ENCODE measurements around the gene SIGLEC6. TPM values are rescaled to one million over a fixed set of nuclear protein-coding genes. Genes with fewer than 3 reads are reported as not detected.

Gene SIGLEC6
- total and polyA plus RNA-seq, 10 donors, result 0.27 to 5.8 (median 2.3) TPM

DNA sequence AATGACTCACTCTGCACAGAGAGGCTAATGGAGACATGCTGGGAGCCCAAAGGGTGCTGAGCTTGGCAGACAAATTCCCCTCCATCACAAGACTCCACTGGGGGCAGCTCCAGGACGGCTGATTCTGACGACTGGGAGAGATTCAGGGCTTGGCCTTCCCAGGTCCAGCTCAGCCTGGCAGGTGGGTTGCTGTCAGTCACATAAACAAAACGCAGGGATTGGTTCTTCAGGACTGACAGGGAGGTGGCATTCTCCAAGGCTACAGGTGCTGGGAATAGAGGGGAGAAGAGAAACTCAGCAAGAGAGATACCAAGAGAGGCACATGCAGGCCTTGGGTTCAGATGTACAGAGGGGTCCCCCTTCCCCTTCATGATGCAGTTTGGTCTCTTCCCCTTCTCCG is 28.9 kb upstream of the SIGLEC6 start:
- no peak for DNase-seq
- H3K27me3 ChIP-seq (replicated peaks in 1 of 7), result peaks cover 0 to 47% (median 0%) of the 10 kb centered on the region in 7 donors
- intact Hi-C loops (cut with DNase I; ENCODE audit: low total_unique reads), result no loop called here
- 19 to 39% (median 30%) methylated on average over 4 of the region's 4 CpGs for WGBS, 5 donors
- no peak overlapping the region for H3K4me3 ChIP-seq
- no peak overlapping the region for H3K27ac ChIP-seq
- no peaks in the 10 kb centered on the region for H3K36me3 ChIP-seq
- TF ChIP-seq POLR2A (IDR thresholded peaks at IDR 0.05) (no peak), POLR2AphosphoS5 (IDR thresholded peaks at IDR 0.05) (no peak)
- TF ChIP-seq, protein P1, sequence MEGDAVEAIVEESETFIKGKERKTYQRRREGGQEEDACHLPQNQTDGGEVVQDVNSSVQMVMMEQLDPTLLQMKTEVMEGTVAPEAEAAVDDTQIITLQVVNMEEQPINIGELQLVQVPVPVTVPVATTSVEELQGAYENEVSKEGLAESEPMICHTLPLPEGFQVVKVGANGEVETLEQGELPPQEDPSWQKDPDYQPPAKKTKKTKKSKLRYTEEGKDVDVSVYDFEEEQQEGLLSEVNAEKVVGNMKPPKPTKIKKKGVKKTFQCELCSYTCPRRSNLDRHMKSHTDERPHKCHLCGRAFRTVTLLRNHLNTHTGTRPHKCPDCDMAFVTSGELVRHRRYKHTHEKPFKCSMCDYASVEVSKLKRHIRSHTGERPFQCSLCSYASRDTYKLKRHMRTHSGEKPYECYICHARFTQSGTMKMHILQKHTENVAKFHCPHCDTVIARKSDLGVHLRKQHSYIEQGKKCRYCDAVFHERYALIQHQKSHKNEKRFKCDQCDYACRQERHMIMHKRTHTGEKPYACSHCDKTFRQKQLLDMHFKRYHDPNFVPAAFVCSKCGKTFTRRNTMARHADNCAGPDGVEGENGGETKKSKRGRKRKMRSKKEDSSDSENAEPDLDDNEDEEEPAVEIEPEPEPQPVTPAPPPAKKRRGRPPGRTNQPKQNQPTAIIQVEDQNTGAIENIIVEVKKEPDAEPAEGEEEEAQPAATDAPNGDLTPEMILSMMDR (IDR thresholded peaks at IDR 0.05 in 8 of 11, conservative IDR thresholded peaks at IDR 0.05 in 3 of 11), result no peak
- no peaks in the 10 kb centered on the region for H3K9me3 ChIP-seq
- peaks cover 0 to 12% (median 10%) of the 10 kb centered on the region in 6 donors for H3K4me1 ChIP-seq

DNA sequence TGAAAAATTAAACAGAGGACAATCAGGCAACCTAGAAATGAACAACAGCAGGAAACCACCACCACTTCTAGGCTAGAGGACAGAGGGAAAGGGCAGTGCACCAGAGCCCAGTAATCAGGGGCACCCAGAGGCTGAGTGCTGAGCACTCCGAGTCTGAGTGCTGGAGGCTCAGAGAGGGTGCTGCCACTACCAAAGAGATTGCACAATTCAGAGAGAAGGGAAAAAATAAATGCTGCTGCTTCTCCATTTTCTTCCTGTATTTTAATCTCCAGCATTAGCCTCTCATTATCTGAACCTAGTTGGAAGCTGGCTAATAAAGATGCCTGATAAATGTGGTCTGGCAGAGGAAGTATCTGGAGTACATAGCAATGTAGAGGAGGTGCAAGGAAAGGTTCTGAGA is 27.8 kb upstream of the SIGLEC6 start:
- TF ChIP-seq POLR2A (IDR thresholded peaks at IDR 0.05) (no peak), POLR2AphosphoS5 (IDR thresholded peaks at IDR 0.05) (no peak)
- TF ChIP-seq, protein P1 (IDR thresholded peaks at IDR 0.05 in 8 of 11, conservative IDR thresholded peaks at IDR 0.05 in 3 of 11), result no peak
- H3K4me3 ChIP-seq, result no peak overlapping the region
- no peaks in the 10 kb centered on the region for H3K9me3 ChIP-seq
- H3K36me3 ChIP-seq, result no peaks in the 10 kb centered on the region
- no peak for DNase-seq
- peaks cover 0 to under 1% (median 0%) of the 10 kb centered on the region in 6 donors for H3K4me1 ChIP-seq
- no peak overlapping the region for H3K27ac ChIP-seq
- WGBS, 5 donors, result 46 to 71% (median 55%) methylated on average over 1 of the region's 1 CpG
- intact Hi-C loops (cut with DNase I; ENCODE audit: low total_unique reads), result no loop called here
- peaks cover 0 to 49% (median 0%) of the 10 kb centered on the region in 7 donors for H3K27me3 ChIP-seq (replicated peaks in 1 of 7)

DNA sequence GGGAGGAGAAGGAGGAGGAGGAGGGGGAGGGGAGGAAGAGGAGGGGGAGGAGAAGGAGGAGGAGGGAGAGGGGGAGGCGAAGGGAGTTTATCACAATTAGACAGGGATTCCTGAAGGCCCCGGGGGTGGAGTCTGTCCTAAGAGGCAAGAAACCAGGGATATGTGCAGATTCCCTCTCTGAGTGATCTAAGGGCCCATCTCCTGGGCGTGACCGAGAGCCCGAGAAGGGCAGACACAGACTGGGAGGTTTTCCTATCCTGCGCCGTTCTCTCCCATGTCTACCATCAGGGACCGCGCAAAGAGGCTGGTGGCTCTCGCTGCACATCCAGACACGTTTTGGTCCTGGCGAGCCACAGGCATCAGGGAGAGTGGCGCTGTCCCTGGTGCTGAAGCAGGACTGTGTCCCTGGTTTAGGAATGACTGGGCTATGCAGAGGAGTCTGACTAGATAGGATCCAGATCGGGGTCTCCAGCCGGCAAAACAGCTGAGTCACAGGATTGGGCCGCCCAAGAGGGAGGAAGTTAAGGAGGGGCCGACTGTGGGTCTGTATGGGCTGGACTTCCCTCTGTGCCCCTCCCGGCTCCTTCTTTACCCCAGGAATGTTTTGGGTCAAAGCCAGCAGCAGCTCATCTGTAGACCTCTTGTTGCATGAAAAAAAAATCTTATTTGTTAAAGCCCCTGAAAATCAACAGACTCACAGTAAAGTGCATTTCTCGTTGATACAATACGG is 21.7 kb upstream of the SIGLEC6 start:
- Histone ChIP-seq H3K36me3 (no peaks in the 10 kb centered on the region), H3K27ac (no peak overlapping the region), H3K9me3 (no peaks in the 10 kb centered on the region), H3K27me3 (replicated peaks in 1 of 7) (peaks cover 0 to 41% (median 0%) of the 10 kb centered on the region in 7 donors), H3K4me3 (peak overlapping the region in 1 of 8 donors; percentile 39), H3K4me1 (peaks cover 0 to 55% (median 10%) of the 10 kb centered on the region in 6 donors)
- 9 to 13% (median 10%) methylated on average over 19 to 20 of the region's 20 CpGs for WGBS, 5 donors
- TF ChIP-seq, protein P1 (IDR thresholded peaks at IDR 0.05 in 8 of 11, conservative IDR thresholded peaks at IDR 0.05 in 3 of 11), result no peak
- TF ChIP-seq POLR2A (IDR thresholded peaks at IDR 0.05) (no peak), POLR2AphosphoS5 (IDR thresholded peaks at IDR 0.05) (no peak)
- DNase-seq, result no peak
- intact Hi-C loops (cut with DNase I; ENCODE audit: low total_unique reads), result no loop called here

DNA sequence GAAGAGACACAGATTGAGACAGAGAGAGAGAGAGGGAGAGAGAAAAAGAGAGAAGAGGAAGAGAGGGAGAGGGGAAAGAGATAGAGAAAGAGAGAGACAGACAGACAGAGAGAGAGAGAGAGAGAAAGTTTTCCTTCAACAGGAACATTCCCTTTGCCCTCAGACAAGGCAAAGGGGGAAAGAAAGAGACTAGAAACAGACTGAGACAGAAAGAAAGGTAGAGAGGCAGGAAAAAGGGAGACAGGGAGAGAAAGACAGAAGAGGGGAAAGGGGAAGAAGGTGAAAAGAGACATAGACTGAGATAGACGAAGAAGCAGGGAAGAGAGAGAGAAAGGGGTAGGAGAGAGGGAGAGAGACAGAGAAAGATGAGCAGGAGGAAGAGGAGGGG is 21.1 kb upstream of the SIGLEC6 start:
- H3K36me3 ChIP-seq, result no peaks in the 10 kb centered on the region
- 8 to 26% (median 17%) methylated on average over 1 of the region's 1 CpG for WGBS, 5 donors
- TF ChIP-seq POLR2AphosphoS5 (IDR thresholded peaks at IDR 0.05) (no peak), POLR2A (IDR thresholded peaks at IDR 0.05) (no peak)
- TF ChIP-seq, protein P1 (IDR thresholded peaks at IDR 0.05 in 8 of 11, conservative IDR thresholded peaks at IDR 0.05 in 3 of 11), result no peak
- peak overlapping the region in 1 of 8 donors; percentile 67 for H3K4me3 ChIP-seq
- H3K27me3 ChIP-seq (replicated peaks in 1 of 7), result peaks cover 0 to 41% (median 0%) of the 10 kb centered on the region in 7 donors
- H3K27ac ChIP-seq, result no peak overlapping the region
- intact Hi-C loops (cut with DNase I; ENCODE audit: low total_unique reads), result no loop called here
- H3K9me3 ChIP-seq, result no peaks in the 10 kb centered on the region
- DNase-seq, result no peak
- peaks cover 0 to 60% (median 11%) of the 10 kb centered on the region in 6 donors for H3K4me1 ChIP-seq
